SJSA1 (cell line): ENCODE data around the gene SPP2. TPM values are rescaled to one million over a fixed set of nuclear protein-coding genes. Genes with fewer than 3 reads are reported as not detected.

Experiments
- DNase-seq, 2 experiments: peaks; one replicate each; pipeline ENCODE4 v3.0.0-alpha.2; 2015 to 2020; ENCODE audit warnings: low spot score in 2 of 2, low read depth in 1 of 2
- H3K27ac ChIP-seq: fragments of 250-450 bp; sonication (Bioruptor Pico); 2 replicates; pipeline ENCODE4 v1.5.1; 2020; ENCODE audit warnings: mild to moderate bottlenecking, moderate library complexity
- H3K27me3 ChIP-seq: fragments of 250-450 bp; sonication (Bioruptor Pico); replicated peaks from 2 replicates; pipeline ENCODE4 v1.5.1; 2020; ENCODE audit warnings: mild to moderate bottlenecking, moderate library complexity
- H3K36me3 ChIP-seq: fragments of 250-450 bp; sonication (Bioruptor Pico); 2 replicates; pipeline ENCODE4 v1.5.1; 2020; ENCODE audit warnings: mild to moderate bottlenecking
- H3K4me1 ChIP-seq: fragments of 250-450 bp; sonication (Bioruptor Pico); replicated peaks from 2 replicates; pipeline ENCODE4 v1.6.1; 2021; ENCODE audit warnings: mild to moderate bottlenecking
- H3K4me3 ChIP-seq: fragments of 250-450 bp; sonication (Bioruptor Pico); 2 replicates; pipeline ENCODE4 v1.5.1; 2020; ENCODE audit warnings: mild to moderate bottlenecking
- H3K9me3 ChIP-seq: fragments of 250-450 bp; sonication (Bioruptor Pico); replicated peaks from 2 replicates; pipeline ENCODE4 v1.5.1; 2020; ENCODE audit warnings: mild to moderate bottlenecking
- total RNA-seq: library from RNA; depleted of rRNA; stranded (reverse); fragments of >200 nt; shearing (Covaris generic); gene quantifications from 2 replicates; pipeline ENCODE4 v1.2.3, GENCODE V29; 2014

The SPP2 gene
- total RNA-seq, 1 experiment from 2014 or later, result not detected

DNA sequence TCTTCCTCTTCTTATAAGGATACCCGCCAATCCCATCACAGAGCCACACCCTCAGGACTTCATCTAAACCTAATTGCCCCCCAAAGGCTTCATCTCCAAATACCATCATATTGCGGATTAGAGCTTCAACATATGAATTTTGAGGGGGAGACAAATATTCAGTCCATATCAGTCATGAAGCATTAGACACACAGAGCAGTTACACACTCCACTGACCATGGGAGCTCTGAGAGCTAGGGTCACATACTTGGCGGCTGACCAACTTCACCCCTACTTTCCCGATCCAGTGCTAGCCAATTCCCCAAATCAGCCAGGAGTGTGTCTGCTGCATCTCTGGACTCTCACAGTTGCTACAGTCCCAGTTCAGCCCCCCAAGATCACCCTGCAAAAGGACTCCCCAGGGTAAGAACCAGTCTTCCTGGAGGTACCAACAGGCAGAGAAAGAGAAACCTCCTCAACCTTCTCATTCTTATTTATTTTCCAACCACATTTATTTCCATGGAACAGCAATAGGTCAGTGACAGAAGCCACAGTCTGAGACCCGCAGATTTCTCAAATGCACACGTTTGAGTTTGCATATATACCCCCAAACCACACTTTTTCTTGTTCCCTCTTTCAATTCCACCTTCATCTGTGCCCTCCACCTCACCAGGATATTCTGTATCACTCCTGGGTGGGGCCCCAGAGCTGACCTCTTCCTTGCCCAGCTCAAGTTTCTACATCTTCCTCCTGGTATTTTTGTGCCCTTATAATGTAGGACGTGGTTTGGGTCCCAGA, 33.3 kb downstream of the SPP2 start:
- no peaks in the 10 kb centered on the region for H3K36me3 ChIP-seq
- H3K27me3 ChIP-seq, result no peaks in the 10 kb centered on the region; the same call in 1 of the 2 replicates
- no peaks in the 10 kb centered on the region for H3K4me1 ChIP-seq
- H3K27ac ChIP-seq, result no peak overlapping the region
- H3K9me3 ChIP-seq, result no peaks in the 10 kb centered on the region
- no peak overlapping the region for H3K4me3 ChIP-seq
- DNase-seq, result no peak

DNA sequence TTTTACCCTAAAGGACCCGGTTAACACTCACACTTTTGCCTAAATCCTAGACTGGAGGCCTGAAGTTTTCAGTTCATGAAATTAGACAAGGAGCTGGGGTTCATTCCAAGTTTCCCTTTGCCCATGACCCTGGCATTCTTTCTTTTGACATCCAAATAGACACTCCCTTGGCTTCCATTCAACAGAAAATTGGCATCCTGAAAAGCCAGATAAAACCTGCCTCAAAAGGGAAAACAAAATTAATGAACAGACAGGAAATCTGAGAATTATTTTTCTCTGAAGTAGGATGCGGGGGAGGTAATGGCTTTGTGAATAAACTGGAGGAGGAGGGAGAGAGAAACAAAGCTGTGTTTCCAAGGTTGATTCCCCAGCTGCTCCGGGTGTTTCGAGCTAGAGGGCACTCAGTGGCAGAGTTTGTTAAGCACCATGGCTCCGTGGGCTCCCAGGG, 41.0 kb downstream of the SPP2 start:
- Histone ChIP-seq H3K27ac (no peak overlapping the region), H3K4me1 (no peaks in the 10 kb centered on the region), H3K4me3 (no peak overlapping the region), H3K9me3 (no peaks in the 10 kb centered on the region), H3K27me3 (no peaks in the 10 kb centered on the region), H3K36me3 (no peaks in the 10 kb centered on the region)
- DNase-seq, result no peak

- no peaks in the 10 kb centered on the region for H3K27me3 ChIP-seq
- no peak overlapping the region for H3K27ac ChIP-seq
- no peak overlapping the region for H3K4me3 ChIP-seq
- H3K36me3 ChIP-seq, result no peaks in the 10 kb centered on the region
- no peaks in the 10 kb centered on the region for H3K4me1 ChIP-seq
- no peaks in the 10 kb centered on the region for H3K9me3 ChIP-seq
- DNase-seq, result no peak
These were observed 41.4 kb downstream of the SPP2 start for GRCh38 chr2:234091883-234092282.

DNA sequence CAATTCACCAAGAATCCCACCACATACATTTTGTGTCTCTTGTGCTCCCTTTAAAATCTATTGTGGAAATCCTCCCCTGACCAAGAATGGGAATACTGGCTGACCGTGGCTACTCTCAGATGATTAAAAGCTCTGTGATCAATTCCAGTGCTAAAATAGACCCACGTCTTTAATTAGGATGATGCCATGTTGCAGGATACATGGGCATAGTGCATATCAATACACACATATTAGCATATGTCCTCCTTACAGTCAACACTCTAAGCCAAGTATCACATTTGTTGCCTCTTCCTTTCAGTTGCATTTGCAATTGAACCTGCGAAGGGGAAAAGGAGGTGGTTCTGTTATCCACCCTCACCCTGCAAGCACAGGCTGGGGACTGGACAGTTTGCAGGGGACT, 41.8 kb downstream of the SPP2 start:
- Histone ChIP-seq H3K4me3 (no peak overlapping the region), H3K4me1 (no peaks in the 10 kb centered on the region)
- DNase-seq, result no peak

DNA sequence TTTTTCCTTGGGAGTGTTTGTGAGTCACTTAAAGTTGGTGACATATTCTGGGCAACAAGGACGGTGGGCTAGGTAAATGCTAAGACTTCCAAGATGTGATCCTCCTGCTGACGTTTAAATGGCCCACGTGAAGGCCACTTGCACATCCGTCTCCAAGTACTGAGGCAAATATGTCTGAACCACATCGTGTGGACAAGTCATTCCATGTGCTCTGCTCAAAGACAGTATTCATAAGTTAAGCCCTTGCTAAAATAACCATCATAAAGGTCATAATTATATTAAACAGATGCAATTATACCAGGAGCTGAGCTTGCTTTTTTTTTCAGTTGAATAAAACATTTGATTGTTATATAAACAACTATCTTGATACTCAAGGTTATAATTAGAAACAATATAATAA, 44.8 kb downstream of the SPP2 start:
- Histone ChIP-seq H3K4me1 (no peaks in the 10 kb centered on the region), H3K36me3 (no peaks in the 10 kb centered on the region), H3K9me3 (no peaks in the 10 kb centered on the region), H3K27ac (no peak overlapping the region), H3K4me3 (no peak overlapping the region), H3K27me3 (no peaks in the 10 kb centered on the region)
- no peak for DNase-seq

More for the DNA sequence above, 41.8 kb downstream of the SPP2 start:
- Histone ChIP-seq H3K27me3 (no peaks in the 10 kb centered on the region), H3K36me3 (no peaks in the 10 kb centered on the region), H3K9me3 (no peaks in the 10 kb centered on the region), H3K27ac (no peak overlapping the region)

DNA sequence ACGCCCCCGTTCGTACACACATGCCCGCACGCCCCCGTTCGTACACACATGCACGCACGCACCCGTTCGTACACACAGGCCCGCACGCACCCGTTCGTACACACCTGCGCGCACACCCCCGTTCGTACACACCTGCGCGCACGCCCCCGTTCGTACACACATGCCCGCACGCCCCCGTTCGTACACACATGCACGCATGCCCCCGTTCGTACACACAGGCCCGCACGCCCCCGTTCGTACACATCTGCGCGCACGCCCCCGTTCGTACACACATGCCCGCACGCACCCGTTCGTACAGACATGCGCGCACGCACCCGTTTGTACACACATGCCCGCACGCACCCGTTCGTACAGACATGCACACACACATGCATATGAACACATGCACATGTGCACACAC, 45.7 kb downstream of the SPP2 start:
- H3K36me3 ChIP-seq, result no peaks in the 10 kb centered on the region
- no peaks in the 10 kb centered on the region for H3K9me3 ChIP-seq
- no peak for DNase-seq
- H3K4me1 ChIP-seq, result no peaks in the 10 kb centered on the region
- H3K27me3 ChIP-seq, result no peaks in the 10 kb centered on the region
- no peak overlapping the region for H3K27ac ChIP-seq
- H3K4me3 ChIP-seq, result no peak overlapping the region

- H3K36me3 ChIP-seq, result no peaks in the 10 kb centered on the region
- H3K4me3 ChIP-seq, result no peak overlapping the region
- H3K27me3 ChIP-seq, result 0 out of 2 replicates have a peak, but pooled peaks cover 3% of the 10 kb centered on the region
- DNase-seq, result no peak
- H3K27ac ChIP-seq, result no peak overlapping the region
- H3K4me1 ChIP-seq, result no peaks in the 10 kb centered on the region
- H3K9me3 ChIP-seq, result no peaks in the 10 kb centered on the region
These were observed 48.2 kb downstream of the SPP2 start for GRCh38 chr2:234098681-234099080.

GRCh38 chr2:234099266-234099665, 48.8 kb downstream of the SPP2 start:
- no peak overlapping the region for H3K27ac ChIP-seq
- H3K4me1 ChIP-seq, result no peaks in the 10 kb centered on the region
- no peaks in the 10 kb centered on the region for H3K9me3 ChIP-seq
- DNase-seq, result no peak
- no peak overlapping the region for H3K4me3 ChIP-seq
- peaks cover 3% of the 10 kb centered on the region; the same call in 1 of the 2 replicates for H3K27me3 ChIP-seq
- H3K36me3 ChIP-seq, result no peaks in the 10 kb centered on the region

- no peak for DNase-seq
- no peaks in the 10 kb centered on the region for H3K36me3 ChIP-seq
- H3K27ac ChIP-seq, result no peak overlapping the region
- peaks cover 6% of the 10 kb centered on the region for H3K27me3 ChIP-seq
- H3K4me3 ChIP-seq, result no peak overlapping the region
- no peaks in the 10 kb centered on the region for H3K9me3 ChIP-seq
- H3K4me1 ChIP-seq, result no peaks in the 10 kb centered on the region
These were observed 50.2 kb downstream of the SPP2 start for GRCh38 chr2:234100686-234101085.

GRCh38 chr2:234102112-234102511, 51.6 kb downstream of the SPP2 start:
- peaks cover 6% of the 10 kb centered on the region for H3K27me3 ChIP-seq

DNA sequence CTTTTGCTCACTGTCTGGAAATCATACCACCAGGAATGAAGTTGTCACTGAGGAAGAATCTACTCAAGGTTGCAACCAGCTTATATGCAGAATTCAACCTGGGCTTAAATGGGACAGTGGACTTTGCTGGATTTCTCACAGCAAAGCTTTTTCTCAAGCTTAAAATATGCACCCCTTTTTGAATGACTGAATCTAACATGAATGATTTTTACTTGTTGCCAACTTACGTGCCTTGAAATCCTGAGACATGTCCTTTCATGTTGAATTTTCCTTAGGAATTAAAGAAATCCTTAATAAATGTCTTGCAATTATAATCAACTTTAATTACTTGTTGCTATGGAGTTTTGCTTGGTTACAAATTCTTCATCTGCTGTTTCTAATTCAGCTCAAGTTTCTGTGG, 57.4 kb downstream of the SPP2 start:
- DNase-seq, result no peak
- H3K4me3 ChIP-seq, result no peak overlapping the region
- H3K4me1 ChIP-seq, result no peaks in the 10 kb centered on the region
- H3K27ac ChIP-seq, result no peak overlapping the region
- H3K9me3 ChIP-seq, result no peaks in the 10 kb centered on the region
- no peaks in the 10 kb centered on the region for H3K36me3 ChIP-seq
- peaks cover 3% of the 10 kb centered on the region for H3K27me3 ChIP-seq

More at GRCh38 chr2:234102112-234102511, 51.6 kb downstream of the SPP2 start:
- Histone ChIP-seq H3K4me3 (no peak overlapping the region), H3K4me1 (no peaks in the 10 kb centered on the region), H3K9me3 (no peaks in the 10 kb centered on the region), H3K36me3 (no peaks in the 10 kb centered on the region), H3K27ac (no peak overlapping the region)
- DNase-seq, result no peak

GRCh38 chr2:234109321-234109720, 58.8 kb downstream of the SPP2 start:
- DNase-seq, result no peak
- Histone ChIP-seq H3K9me3 (no peaks in the 10 kb centered on the region), H3K4me3 (no peak overlapping the region), H3K36me3 (no peaks in the 10 kb centered on the region), H3K27ac (no peak overlapping the region), H3K4me1 (no peaks in the 10 kb centered on the region), H3K27me3 (peaks cover 3% of the 10 kb centered on the region)

DNA sequence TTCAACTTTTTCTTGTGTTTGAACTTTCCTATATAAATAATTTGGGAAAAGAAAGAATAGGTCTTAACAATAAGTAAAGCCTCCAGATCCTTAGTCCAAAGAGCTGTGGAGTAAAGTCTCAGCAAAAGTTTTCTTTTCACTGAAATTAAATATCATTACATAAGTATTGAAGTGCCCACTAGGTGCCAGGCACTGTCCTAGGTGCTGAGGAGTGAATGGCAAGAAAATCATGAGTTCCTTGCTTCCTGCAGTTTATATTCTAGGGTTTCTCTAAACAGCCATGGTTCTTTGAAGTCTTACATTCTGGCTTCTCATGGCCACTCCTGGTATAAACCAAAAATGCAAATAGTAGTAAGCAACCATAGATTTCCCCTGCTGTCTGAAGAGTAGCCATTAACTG, 59.7 kb downstream of the SPP2 start:
- Histone ChIP-seq H3K36me3 (no peaks in the 10 kb centered on the region), H3K27me3 (peaks cover 3% of the 10 kb centered on the region; the same call in 1 of the 2 replicates), H3K27ac (no peak overlapping the region), H3K9me3 (no peaks in the 10 kb centered on the region), H3K4me3 (no peak overlapping the region), H3K4me1 (no peaks in the 10 kb centered on the region)
- DNase-seq, result no peak

- H3K27ac ChIP-seq, result no peak overlapping the region
- no peaks in the 10 kb centered on the region for H3K36me3 ChIP-seq
- H3K9me3 ChIP-seq, result no peaks in the 10 kb centered on the region; the same call in 1 of the 2 replicates
- no peak overlapping the region for H3K4me3 ChIP-seq
- H3K4me1 ChIP-seq, result no peaks in the 10 kb centered on the region
- no peak for DNase-seq
- no peaks in the 10 kb centered on the region for H3K27me3 ChIP-seq
These were observed 61.0 kb downstream of the SPP2 start for GRCh38 chr2:234111523-234111922.
